Stimulated activated effector memory CD8-positive, alpha-beta T cell treated with anti-CD3 and anti-CD28 coated beads, Interleukin-12 subunit alpha, Interleukin-12 subunit beta, amount 100 ng/mL, for 72 hours (primary cell): ENCODE data around the gene CHRNG.
A peak's percentile ranks its signal among the peaks of the same experiment; 100 is the strongest.
"Not testable (repeated sequence)": the region's sequence is repeated elsewhere in the genome, so short reads cannot be mapped to it uniquely, and the experiment has no call there.

Source experiments
- ATAC-seq: fragments of 150-1000 bp; cut with Tn5 transposase; 2 replicates; pipeline ENCODE4 v1.10.0; 2021
- DNase-seq, 2 donors: peaks; one replicate each; pipeline ENCODE4 v3.0.0; 2021 to 2022; ENCODE audit warnings: low spot score in 2 of 2
- H3K27ac Mint-ChIP-seq: one replicate; pipeline ENCODE4 v1.8.0; 2022; ENCODE audit warnings: mild to moderate bottlenecking, mixed read lengths
- H3K36me3 Mint-ChIP-seq: one replicate; pipeline ENCODE4 v1.8.0; 2022; ENCODE audit warnings: mild to moderate bottlenecking, mixed read lengths
- H3K4me1 Mint-ChIP-seq: one replicate; pipeline ENCODE4 v1.8.0; 2022; ENCODE audit warnings: mixed read lengths
- H3K4me3 Mint-ChIP-seq: one replicate; pipeline ENCODE4 v1.8.0; 2022; ENCODE audit warnings: mild to moderate bottlenecking, mixed read lengths
- H3K9me3 Mint-ChIP-seq: one replicate; pipeline ENCODE4 v1.8.0; 2022; ENCODE audit warnings: mixed read lengths

The CHRNG gene

DNA sequence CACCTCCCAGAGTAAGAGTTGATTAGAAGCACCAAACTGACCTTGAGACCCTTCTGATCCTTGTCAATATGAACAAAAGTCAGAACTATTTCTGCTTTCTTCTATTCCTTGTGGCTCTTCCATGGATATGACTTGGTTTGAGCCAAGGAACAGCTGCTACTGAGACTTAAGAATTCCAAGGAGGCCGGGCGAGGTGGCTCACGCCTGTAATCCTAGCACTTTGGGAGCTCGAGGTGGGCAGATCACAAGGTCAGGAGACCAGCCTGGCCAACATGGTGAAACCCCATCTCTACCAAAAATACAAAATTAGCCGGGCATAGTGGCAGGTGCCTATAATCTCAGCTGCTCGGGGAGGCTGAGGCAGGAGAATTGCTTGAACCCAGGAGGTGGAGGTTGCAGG lies 31.0 kb downstream of the CHRNG start:
- H3K9me3 Mint-ChIP-seq, DNase-seq, ATAC-seq, H3K4me1 Mint-ChIP-seq, H3K4me3 Mint-ChIP-seq, H3K27ac Mint-ChIP-seq: not testable (repeated sequence)
- peaks cover 100% of the 10 kb centered on the region for H3K36me3 Mint-ChIP-seq

GRCh38 chr2:232571026-232571474 lies 31.6 kb downstream of the CHRNG start:
- peaks cover 98% of the 10 kb centered on the region for H3K36me3 Mint-ChIP-seq
- H3K4me3 Mint-ChIP-seq: no peak overlapping the region
- no peak for ATAC-seq
- H3K27ac Mint-ChIP-seq: peak overlapping the region; percentile 12
- DNase-seq: no peak
- H3K9me3 Mint-ChIP-seq: no peaks in the 10 kb centered on the region
- no peaks in the 10 kb centered on the region for H3K4me1 Mint-ChIP-seq

GRCh38 chr2:232573042-232573441 lies 33.5 kb downstream of the CHRNG start:
- no peak overlapping the region for H3K4me3 Mint-ChIP-seq
- H3K27ac Mint-ChIP-seq: no peak overlapping the region
- no peaks in the 10 kb centered on the region for H3K4me1 Mint-ChIP-seq
- ATAC-seq (no peak), DNase-seq (no peak)
- peaks cover 86% of the 10 kb centered on the region for H3K36me3 Mint-ChIP-seq
- no peaks in the 10 kb centered on the region for H3K9me3 Mint-ChIP-seq

DNA sequence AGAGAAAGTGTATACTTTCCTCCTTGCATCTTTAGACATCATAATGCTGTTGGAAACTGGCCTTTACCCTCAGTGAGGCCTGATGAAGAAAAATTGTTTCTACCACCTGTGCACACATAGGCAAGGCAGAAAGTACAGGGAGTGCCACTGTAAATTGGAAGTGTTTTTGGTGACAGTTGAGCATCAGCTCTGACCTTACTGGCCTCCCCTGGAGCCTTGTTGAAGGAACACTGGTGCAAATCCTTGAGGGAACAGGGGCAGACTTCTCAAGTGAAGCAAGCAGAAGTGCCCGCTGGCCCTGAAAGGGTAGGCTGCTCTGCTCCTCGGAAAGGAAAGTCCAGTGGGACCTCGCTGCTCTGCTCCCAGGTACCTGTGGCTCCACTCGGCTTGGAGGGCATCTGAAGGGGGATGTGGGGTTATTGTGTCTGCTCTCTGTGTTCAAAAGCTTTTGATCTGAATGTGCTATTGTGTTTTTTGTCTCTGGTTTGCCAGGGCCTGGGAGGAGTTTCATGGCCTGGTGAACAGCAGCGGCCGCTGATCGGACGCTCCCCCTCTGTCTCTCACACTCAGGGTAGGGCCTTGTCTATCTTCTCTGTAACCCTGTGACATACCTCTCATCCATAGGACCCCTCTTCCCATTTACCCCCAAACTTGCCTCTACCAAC lies 34.4 kb downstream of the CHRNG start:
- ATAC-seq: no peak
- DNase-seq: no peak
- Mint-ChIP-seq H3K4me1 (no peaks in the 10 kb centered on the region), H3K4me3 (no peak overlapping the region), H3K27ac (peak overlapping the region; percentile 45), H3K9me3 (no peaks in the 10 kb centered on the region), H3K36me3 (peaks cover 81% of the 10 kb centered on the region)

DNA sequence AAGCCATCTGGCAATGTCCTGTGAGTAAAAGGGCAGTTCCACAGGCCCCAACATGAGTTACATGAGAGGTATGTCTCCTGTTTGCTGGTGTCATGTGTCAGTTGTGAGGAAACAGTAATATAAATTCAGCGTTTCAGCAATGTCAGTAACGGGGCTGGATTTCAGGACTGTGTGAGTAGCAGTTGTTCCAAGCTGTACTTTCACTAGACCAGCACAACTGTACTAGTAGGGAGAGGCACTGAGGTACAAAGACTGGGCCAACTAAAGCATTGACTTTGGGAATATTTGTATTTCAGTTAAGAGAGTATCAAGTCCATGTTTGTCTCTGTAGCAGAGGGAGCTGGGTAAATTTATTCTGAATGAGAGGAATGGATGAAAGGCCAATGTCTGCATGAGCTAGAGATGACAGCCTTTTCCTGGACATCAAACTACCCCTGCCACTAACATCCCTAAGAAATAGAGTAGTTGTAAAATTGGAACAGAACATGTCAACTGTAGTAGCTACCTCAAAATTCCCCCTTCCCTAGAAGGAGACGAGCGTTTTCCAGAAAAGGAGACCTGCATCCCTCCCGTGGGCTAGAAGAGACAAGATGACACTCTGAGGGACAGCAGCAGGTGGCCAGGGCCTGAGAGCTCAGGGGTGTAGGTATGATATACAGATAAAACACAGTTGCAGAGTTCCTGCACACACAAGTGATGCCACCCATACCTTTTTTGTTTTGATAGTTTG lies 35.3 kb downstream of the CHRNG start:
- ATAC-seq (no peak), DNase-seq (no peak)
- peaks cover 1% of the 10 kb centered on the region for H3K4me1 Mint-ChIP-seq
- H3K36me3 Mint-ChIP-seq: peaks cover 72% of the 10 kb centered on the region
- H3K27ac Mint-ChIP-seq: peak overlapping the region; percentile 45
- H3K4me3 Mint-ChIP-seq: no peak overlapping the region
- no peaks in the 10 kb centered on the region for H3K9me3 Mint-ChIP-seq

- no peak for ATAC-seq
- no peak overlapping the region for H3K4me3 Mint-ChIP-seq
- no peaks in the 10 kb centered on the region for H3K9me3 Mint-ChIP-seq
- DNase-seq: no peak
- peaks cover 71% of the 10 kb centered on the region for H3K36me3 Mint-ChIP-seq
- H3K4me1 Mint-ChIP-seq: peaks cover 7% of the 10 kb centered on the region
- no peak overlapping the region for H3K27ac Mint-ChIP-seq
These were observed 35.9 kb downstream of the CHRNG start for GRCh38 chr2:232575404-232575746.

- Mint-ChIP-seq H3K4me1 (peaks cover 8% of the 10 kb centered on the region), H3K4me3 (no peak overlapping the region), H3K27ac (no peak overlapping the region), H3K36me3 (peaks cover 68% of the 10 kb centered on the region), H3K9me3 (no peaks in the 10 kb centered on the region)
- DNase-seq (no peak), ATAC-seq (no peak)
These were observed 37.5 kb downstream of the CHRNG start for GRCh38 chr2:232576995-232577394.

DNA sequence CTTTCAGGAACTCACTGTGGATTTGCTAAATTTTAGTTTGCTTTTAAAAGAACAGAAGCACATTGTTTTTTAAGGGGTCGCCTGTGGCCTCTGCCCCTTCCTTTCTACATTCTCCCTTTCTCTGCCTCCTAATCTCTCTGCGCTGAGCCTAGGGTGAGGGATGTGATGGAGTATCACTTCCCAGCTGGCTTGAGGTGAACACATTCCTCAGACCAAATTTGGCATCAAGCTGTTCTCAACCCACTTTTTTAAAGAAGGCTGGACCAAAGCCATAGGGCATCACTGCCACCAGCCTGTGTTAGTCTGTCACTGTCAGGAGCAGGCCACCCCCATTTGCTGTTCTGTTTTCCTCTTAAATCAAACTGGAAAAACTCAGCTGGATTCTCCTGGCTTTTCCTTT lies 38.3 kb downstream of the CHRNG start:
- Mint-ChIP-seq H3K4me1 (peaks cover 8% of the 10 kb centered on the region), H3K4me3 (no peak overlapping the region), H3K9me3 (no peaks in the 10 kb centered on the region), H3K27ac (peak overlapping the region; percentile 70), H3K36me3 (peaks cover 66% of the 10 kb centered on the region)
- ATAC-seq (no peak), DNase-seq (no peak)

DNA sequence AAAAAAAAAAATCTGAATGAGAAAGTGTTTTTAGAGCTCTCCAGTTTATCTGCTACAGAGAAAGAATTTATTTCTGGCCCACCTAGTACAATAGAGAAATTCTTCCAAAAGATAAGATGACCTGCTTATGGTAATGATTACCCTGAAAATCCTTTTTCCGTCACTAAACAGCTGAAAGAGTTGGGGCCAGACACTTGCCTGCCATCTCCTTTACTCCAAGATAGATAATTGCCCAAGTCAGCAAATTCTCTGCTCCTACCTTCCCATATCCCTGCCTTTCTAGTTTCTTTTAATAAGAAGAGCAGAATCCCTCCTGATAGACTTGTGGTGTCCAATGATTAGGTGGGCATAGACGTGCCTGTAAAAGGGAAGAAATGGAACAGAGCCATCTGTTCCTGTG lies 39.1 kb downstream of the CHRNG start:
- no peak for DNase-seq
- Mint-ChIP-seq H3K4me3 (no peak overlapping the region), H3K9me3 (no peaks in the 10 kb centered on the region), H3K27ac (no peak overlapping the region), H3K36me3 (peaks cover 64% of the 10 kb centered on the region), H3K4me1 (peaks cover 8% of the 10 kb centered on the region)
- ATAC-seq: no peak

DNA sequence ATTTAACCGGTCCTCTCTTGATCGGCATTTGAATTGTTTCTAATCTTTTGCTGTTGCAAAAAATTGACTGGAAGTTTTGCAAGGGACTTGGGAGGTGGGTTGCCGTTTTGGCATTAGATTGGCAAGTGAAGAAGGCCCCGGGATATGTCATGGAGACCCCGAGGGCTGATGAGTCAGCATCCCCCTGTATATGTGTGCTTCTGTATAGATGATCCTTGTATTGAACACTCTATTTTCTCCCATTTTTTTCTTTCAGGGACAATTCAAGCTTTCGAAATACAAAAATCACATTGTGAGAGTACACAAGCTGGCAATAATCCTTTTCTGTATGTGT lies 41.1 kb downstream of the CHRNG start:
- Mint-ChIP-seq H3K27ac (peak overlapping the region; percentile 45), H3K36me3 (peaks cover 45% of the 10 kb centered on the region), H3K9me3 (no peaks in the 10 kb centered on the region), H3K4me1 (peaks cover 8% of the 10 kb centered on the region), H3K4me3 (no peak overlapping the region)
- DNase-seq (no peak), ATAC-seq (no peak)

GRCh38 chr2:232581725-232582124 lies 42.2 kb downstream of the CHRNG start:
- no peak for ATAC-seq
- peaks cover 37% of the 10 kb centered on the region for H3K36me3 Mint-ChIP-seq
- no peak overlapping the region for H3K4me3 Mint-ChIP-seq
- peak overlapping the region; percentile 53 for H3K27ac Mint-ChIP-seq
- peaks cover 8% of the 10 kb centered on the region for H3K4me1 Mint-ChIP-seq
- H3K9me3 Mint-ChIP-seq: no peaks in the 10 kb centered on the region
- no peak for DNase-seq

GRCh38 chr2:232584238-232584637 lies 44.7 kb downstream of the CHRNG start:
- Mint-ChIP-seq H3K4me3 (no peak overlapping the region), H3K27ac (no peak overlapping the region), H3K36me3 (peaks cover 30% of the 10 kb centered on the region), H3K9me3 (no peaks in the 10 kb centered on the region), H3K4me1 (peaks cover 8% of the 10 kb centered on the region)
- no peak for ATAC-seq
- no peak for DNase-seq

DNA sequence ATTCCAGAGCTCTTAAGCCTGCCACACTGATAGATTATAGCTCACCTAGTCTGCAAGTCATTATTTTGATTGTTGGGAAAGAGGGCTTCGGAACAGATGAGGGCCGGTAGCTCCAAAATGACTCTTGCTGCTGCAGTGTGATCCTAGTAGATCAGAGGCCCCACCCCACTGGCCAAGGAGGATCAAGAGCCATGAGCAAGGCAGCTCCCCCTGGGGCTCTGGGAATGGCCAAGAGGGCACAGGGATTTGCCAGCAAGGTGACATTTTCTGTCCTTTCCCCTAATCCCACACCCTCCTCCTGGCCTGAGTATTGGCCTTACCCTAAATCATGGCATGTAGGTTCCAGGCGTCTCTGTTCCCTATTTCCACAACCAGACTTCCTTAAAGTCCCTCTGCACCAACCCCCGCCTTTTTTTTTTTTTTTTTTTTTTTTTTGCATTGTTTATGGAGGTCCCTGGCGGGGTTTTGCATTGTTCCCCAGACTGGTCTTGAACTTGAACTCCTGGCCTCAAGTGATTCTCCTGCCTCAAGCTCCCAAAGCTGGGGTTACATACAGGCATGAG lies 47.5 kb downstream of the CHRNG start:
- ATAC-seq (no peak), DNase-seq (no peak)
- Mint-ChIP-seq H3K4me1 (no peaks in the 10 kb centered on the region), H3K36me3 (peaks cover 12% of the 10 kb centered on the region), H3K9me3 (no peaks in the 10 kb centered on the region), H3K4me3 (no peak overlapping the region), H3K27ac (no peak overlapping the region)

GRCh38 chr2:232587512-232587911 lies 48.0 kb downstream of the CHRNG start:
- H3K36me3 Mint-ChIP-seq: peaks cover 8% of the 10 kb centered on the region
- H3K27ac Mint-ChIP-seq: no peak overlapping the region
- no peaks in the 10 kb centered on the region for H3K4me1 Mint-ChIP-seq
- no peak overlapping the region for H3K4me3 Mint-ChIP-seq
- H3K9me3 Mint-ChIP-seq: no peaks in the 10 kb centered on the region
- DNase-seq: no peak
- ATAC-seq: peak; percentile 31

GRCh38 chr2:232588031-232588430 lies 48.5 kb downstream of the CHRNG start:
- no peaks in the 10 kb centered on the region for H3K9me3 Mint-ChIP-seq
- H3K27ac Mint-ChIP-seq: no peak overlapping the region
- no peak for ATAC-seq
- no peak overlapping the region for H3K4me3 Mint-ChIP-seq
- H3K4me1 Mint-ChIP-seq: peaks cover 3% of the 10 kb centered on the region
- no peak for DNase-seq
- peaks cover 4% of the 10 kb centered on the region for H3K36me3 Mint-ChIP-seq
